ENCODE results near the gene KLF18.
"Not testable (repeated sequence)": the region's sequence is repeated elsewhere in the genome, so short reads cannot be mapped to it uniquely, and the experiment has no call there.

Gene KLF18

DNA sequence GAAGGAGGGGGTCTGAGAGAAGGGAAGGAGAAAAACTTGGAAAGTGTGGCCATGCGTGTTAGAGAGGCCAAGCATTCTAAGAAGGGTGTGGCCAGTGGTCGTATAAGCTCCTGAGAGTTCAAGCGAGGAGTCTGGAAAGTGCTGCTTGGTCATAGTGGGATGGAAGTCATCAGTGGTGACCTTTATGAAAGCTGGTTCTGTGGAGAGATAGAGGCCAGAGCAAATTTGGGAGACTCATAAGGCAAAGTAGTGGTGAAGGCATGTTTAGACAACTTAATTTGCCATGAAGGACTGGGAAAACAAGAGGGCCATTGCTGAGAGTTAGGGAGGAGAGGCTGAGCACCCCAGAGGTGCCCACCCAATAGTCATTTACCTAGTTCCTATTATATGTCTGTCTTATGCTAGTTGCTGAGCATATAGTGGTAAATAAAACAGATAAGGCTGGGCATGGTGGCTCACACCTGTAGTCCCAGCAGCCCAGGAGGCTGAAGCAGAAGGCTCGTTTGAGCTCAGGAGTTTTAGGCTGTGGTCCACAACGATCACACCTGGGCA, 21.0 kb downstream of the KLF18 start:
- H2AFZ ChIP-seq (ENCODE audit: low read length, unreplicated experiment): no peak overlapping the region
- 0 out of 2 replicates have a peak, but pooled peaks cover 4% of the 10 kb centered on the region for H3K27me3 ChIP-seq (ENCODE audit: insufficient read depth, low read length)
- H3K79me2 ChIP-seq (ENCODE audit: control insufficient read depth, insufficient read depth, low read length, unreplicated experiment): no peaks in the 10 kb centered on the region
- H3K4me1 ChIP-seq (ENCODE audit: control insufficient read depth, insufficient read depth, low read length, unreplicated experiment): no peaks in the 10 kb centered on the region
- H3K4me3 ChIP-seq (ENCODE audit: low read depth, low read length): no peak overlapping the region
- H3K36me3 ChIP-seq (ENCODE audit: insufficient read depth, low read length): no peaks in the 10 kb centered on the region
- H3K27ac ChIP-seq (ENCODE audit: low read depth, low read length): no peak overlapping the region

DNA sequence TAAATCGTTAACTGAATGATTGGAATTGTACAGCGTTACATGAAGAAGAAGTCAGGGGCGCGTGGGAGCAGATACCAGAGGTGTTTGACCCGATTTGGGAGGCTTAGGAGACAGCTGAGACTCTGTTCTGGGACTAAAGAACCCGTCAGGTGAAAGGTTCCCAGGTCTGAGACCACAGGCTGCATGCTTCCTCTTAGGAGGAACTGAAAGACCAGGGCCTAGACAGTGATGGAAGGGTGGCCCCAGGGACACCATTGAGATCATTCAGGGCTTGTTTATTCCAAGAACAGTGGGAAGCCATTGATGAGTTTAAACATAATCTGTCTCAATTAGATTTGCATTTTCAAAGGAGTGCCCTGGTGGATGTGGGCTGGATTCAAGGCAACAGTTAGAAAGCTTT, 21.9 kb downstream of the KLF18 start:
- Histone ChIP-seq H3K27ac (ENCODE audit: low read depth, low read length) (no peak overlapping the region), H3K79me2 (ENCODE audit: control insufficient read depth, insufficient read depth, low read length, unreplicated experiment) (no peaks in the 10 kb centered on the region), H3K4me3 (ENCODE audit: low read depth, low read length) (no peak overlapping the region), H3K36me3 (ENCODE audit: insufficient read depth, low read length) (no peaks in the 10 kb centered on the region), H2AFZ (ENCODE audit: low read length, unreplicated experiment) (no peak overlapping the region), H3K27me3 (ENCODE audit: insufficient read depth, low read length) (0 out of 2 replicates have a peak, but pooled peaks cover 4% of the 10 kb centered on the region), H3K4me1 (ENCODE audit: control insufficient read depth, insufficient read depth, low read length, unreplicated experiment) (no peaks in the 10 kb centered on the region)

DNA sequence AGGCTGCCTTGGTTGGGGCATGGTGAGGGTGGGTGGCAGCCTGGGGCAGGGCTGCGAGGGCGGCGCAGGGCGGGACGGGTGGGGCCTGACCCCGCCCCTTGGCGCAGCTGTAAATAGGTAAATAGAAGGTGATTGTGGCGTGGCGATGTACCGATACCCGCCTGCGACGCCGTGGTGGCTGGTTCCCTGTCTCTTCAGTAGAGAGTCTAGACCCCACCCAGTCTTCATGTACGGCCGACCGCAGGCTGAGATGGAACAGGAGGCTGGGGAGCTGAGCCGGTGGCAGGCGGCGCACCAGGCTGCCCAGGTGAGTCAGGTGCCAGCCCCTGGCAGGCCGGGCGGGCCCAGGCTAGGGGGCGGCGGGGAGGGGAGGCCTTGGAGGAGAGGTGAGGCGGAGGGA, 22.7 kb downstream of the KLF18 start, which contains the start of gene KLF17:
Gene KLF17 (plus strand): TSS at position 140 of the 400 bp plus-strand sequence. CDS start 87 bp downstream, at position 227.
- no peak within 1 kb of the TSS for H2AFZ ChIP-seq (ENCODE audit: low read length, unreplicated experiment)
- H3K4me1 ChIP-seq (ENCODE audit: control insufficient read depth, insufficient read depth, low read length, unreplicated experiment): no peaks in the 10 kb centered on the region
- 0 out of 2 replicates have a peak, but pooled peaks cover 4% of the 10 kb centered on the region for H3K27me3 ChIP-seq (ENCODE audit: insufficient read depth, low read length)
- H3K4me3 ChIP-seq (ENCODE audit: low read depth, low read length): no peak within 1 kb of the TSS
- no peaks in the 10 kb centered on the region for H3K36me3 ChIP-seq (ENCODE audit: insufficient read depth, low read length)
- no peak within 1 kb of the TSS for H3K27ac ChIP-seq (ENCODE audit: low read depth, low read length)
- H3K79me2 ChIP-seq (ENCODE audit: control insufficient read depth, insufficient read depth, low read length, unreplicated experiment): no peaks in the 10 kb centered on the region

DNA sequence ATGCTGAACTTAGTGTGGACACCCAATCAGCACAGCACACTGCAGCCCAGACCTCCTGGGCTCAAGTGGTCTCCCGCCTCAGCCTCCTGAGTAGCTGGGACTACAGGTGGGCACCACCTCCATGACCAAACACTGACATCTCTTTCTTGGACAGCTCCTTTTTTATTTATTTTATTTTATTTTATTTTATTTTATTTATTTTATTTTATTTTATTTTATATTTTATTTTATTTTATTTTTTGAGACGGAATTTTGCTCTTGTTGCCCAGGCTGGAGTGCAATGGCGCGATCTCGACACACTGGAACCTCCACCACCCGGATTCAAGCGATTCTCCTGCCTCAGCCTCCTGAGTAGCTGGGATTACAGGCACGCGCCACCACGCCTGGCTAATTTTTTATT, 24.2 kb downstream of the KLF18 start:
- H2AFZ ChIP-seq (ENCODE audit: low read length, unreplicated experiment); H3K4me3 ChIP-seq (ENCODE audit: low read depth, low read length); H3K36me3 ChIP-seq (ENCODE audit: insufficient read depth, low read length); H3K27me3 ChIP-seq (ENCODE audit: insufficient read depth, low read length); H3K27ac ChIP-seq (ENCODE audit: low read depth, low read length); H3K4me1 ChIP-seq (ENCODE audit: control insufficient read depth, insufficient read depth, low read length, unreplicated experiment); H3K79me2 ChIP-seq (ENCODE audit: control insufficient read depth, insufficient read depth, low read length, unreplicated experiment): not testable (repeated sequence)

DNA sequence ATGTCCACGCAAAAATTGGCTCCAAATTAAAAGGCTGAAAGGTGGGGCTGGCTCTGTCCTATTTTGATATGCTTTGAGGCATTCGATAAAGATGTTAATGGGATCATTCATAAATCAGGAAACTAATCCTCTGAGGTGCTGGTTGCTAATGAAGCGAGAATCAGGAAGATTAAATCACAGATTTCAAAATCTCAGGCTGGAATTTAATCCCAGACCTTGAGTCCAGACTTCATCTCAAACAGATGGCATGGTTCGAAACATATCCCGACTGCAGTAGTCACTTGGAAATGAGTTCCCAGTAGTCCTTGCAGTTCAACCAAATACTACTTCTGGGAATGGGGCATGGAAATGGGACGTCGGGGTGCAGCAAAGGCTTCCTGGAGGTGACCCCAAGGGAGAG, 27.3 kb downstream of the KLF18 start:
- Histone ChIP-seq H2AFZ (ENCODE audit: low read length, unreplicated experiment) (no peak overlapping the region), H3K79me2 (ENCODE audit: control insufficient read depth, insufficient read depth, low read length, unreplicated experiment) (no peaks in the 10 kb centered on the region), H3K27me3 (ENCODE audit: insufficient read depth, low read length) (no peaks in the 10 kb centered on the region), H3K4me1 (ENCODE audit: control insufficient read depth, insufficient read depth, low read length, unreplicated experiment) (no peaks in the 10 kb centered on the region), H3K4me3 (ENCODE audit: low read depth, low read length) (no peak overlapping the region), H3K27ac (ENCODE audit: low read depth, low read length) (no peak overlapping the region), H3K36me3 (ENCODE audit: insufficient read depth, low read length) (no peaks in the 10 kb centered on the region)

DNA sequence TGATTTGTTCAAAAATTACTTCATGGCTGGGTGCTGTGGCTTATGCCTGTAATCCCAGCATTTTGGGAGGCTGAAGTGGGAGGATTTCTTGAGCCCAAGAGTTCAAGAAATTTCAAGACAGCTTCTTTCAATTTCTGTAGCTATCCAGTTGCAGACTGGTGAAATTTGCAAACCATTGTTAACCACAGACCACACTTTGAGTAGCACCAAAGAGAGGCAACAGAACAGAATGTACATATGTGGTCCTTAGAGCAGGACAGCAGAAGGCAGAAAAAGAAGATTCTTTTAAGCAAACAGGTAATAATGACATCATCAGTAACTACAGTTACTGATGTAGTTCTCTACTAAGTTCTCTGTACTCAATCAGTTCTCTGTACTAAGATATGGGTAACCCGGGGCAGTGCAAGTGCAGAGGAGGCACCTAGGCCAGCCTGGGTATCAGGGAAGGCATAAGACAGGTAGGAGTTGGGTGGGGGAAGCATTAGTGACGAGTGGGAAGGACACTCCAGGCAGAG, 28.3 kb downstream of the KLF18 start:
- no peaks in the 10 kb centered on the region for H3K79me2 ChIP-seq (ENCODE audit: control insufficient read depth, insufficient read depth, low read length, unreplicated experiment)
- H3K4me3 ChIP-seq (ENCODE audit: low read depth, low read length): no peak overlapping the region
- no peak overlapping the region for H3K27ac ChIP-seq (ENCODE audit: low read depth, low read length)
- no peaks in the 10 kb centered on the region for H3K27me3 ChIP-seq (ENCODE audit: insufficient read depth, low read length)
- no peaks in the 10 kb centered on the region for H3K36me3 ChIP-seq (ENCODE audit: insufficient read depth, low read length)
- peaks cover 3% of the 10 kb centered on the region for H3K4me1 ChIP-seq (ENCODE audit: control insufficient read depth, insufficient read depth, low read length, unreplicated experiment)
- no peak overlapping the region for H2AFZ ChIP-seq (ENCODE audit: low read length, unreplicated experiment)

DNA sequence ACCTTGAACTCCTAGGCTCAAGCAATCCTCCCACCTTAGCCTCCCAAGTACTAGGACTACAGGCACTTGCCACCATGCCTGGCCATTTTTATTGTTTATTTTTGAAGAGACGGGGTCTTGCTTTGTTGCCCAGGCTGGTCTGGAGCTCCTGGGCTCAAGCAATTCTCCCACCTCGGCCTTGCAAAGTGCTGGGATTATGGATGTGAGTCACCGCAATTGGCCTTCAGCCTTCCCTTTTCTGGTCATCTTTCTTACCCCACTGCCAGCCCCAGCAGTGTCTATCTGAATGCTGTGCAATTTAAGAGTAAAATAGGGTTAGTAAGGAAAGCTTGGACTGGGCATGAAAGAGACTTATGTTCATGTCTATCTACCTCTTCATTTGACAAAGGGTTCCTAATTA, 28.9 kb downstream of the KLF18 start:
- Histone ChIP-seq H2AFZ (ENCODE audit: low read length, unreplicated experiment) (no peak overlapping the region), H3K4me3 (ENCODE audit: low read depth, low read length) (no peak overlapping the region), H3K27me3 (ENCODE audit: insufficient read depth, low read length) (no peaks in the 10 kb centered on the region), H3K27ac (ENCODE audit: low read depth, low read length) (no peak overlapping the region), H3K79me2 (ENCODE audit: control insufficient read depth, insufficient read depth, low read length, unreplicated experiment) (no peaks in the 10 kb centered on the region), H3K4me1 (ENCODE audit: control insufficient read depth, insufficient read depth, low read length, unreplicated experiment) (peaks cover 7% of the 10 kb centered on the region), H3K36me3 (ENCODE audit: insufficient read depth, low read length) (no peaks in the 10 kb centered on the region)

DNA sequence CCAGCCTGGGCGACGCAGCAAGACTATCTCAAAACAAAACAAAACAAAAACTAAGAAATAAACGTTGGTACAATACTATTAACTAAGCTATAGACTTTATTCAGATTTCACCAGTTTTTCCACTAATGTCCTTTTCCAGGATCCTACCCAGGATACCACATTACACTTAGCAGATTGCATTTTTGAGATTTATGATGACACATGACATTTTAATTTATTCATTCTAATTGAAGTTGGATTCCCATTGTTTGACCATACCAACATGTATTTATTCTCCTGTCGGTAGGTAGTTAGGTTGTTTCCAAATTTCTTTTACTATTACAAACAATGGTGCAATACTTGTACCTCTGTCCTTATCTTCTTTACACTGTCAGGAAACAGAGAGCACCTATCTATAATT, 29.6 kb downstream of the KLF18 start:
- no peaks in the 10 kb centered on the region for H3K79me2 ChIP-seq (ENCODE audit: control insufficient read depth, insufficient read depth, low read length, unreplicated experiment)
- no peaks in the 10 kb centered on the region for H3K36me3 ChIP-seq (ENCODE audit: insufficient read depth, low read length)
- H3K27me3 ChIP-seq (ENCODE audit: insufficient read depth, low read length): no peaks in the 10 kb centered on the region
- no peak overlapping the region for H2AFZ ChIP-seq (ENCODE audit: low read length, unreplicated experiment)
- H3K27ac ChIP-seq (ENCODE audit: low read depth, low read length): no peak overlapping the region
- no peak overlapping the region for H3K4me3 ChIP-seq (ENCODE audit: low read depth, low read length)
- peaks cover 7% of the 10 kb centered on the region for H3K4me1 ChIP-seq (ENCODE audit: control insufficient read depth, insufficient read depth, low read length, unreplicated experiment)

DNA sequence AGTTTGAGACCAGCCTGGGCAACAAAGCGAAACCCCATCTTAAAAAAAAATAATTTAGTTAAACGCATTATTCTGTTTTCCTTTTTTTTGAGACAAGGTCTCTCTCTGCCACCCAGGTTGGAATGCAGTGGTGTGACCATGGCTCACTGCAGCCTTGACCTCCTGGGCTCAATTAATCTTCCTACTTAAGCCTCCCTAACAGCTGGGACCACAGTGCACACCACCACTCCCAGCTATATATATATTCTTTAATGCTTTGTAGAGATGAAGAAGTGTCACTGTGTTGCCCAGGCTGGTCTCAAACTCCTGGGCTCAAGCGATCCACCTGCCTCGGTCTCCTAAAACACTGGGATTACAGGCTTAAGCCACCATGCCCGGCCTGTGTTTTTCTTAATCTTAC, 30.5 kb downstream of the KLF18 start:
- Histone ChIP-seq H3K36me3 (ENCODE audit: insufficient read depth, low read length) (no peaks in the 10 kb centered on the region), H3K4me3 (ENCODE audit: low read depth, low read length) (no peak overlapping the region), H3K27me3 (ENCODE audit: insufficient read depth, low read length) (no peaks in the 10 kb centered on the region), H3K27ac (ENCODE audit: low read depth, low read length) (no peak overlapping the region), H2AFZ (ENCODE audit: low read length, unreplicated experiment) (no peak overlapping the region), H3K79me2 (ENCODE audit: control insufficient read depth, insufficient read depth, low read length, unreplicated experiment) (no peaks in the 10 kb centered on the region), H3K4me1 (ENCODE audit: control insufficient read depth, insufficient read depth, low read length, unreplicated experiment) (peaks cover 7% of the 10 kb centered on the region)

DNA sequence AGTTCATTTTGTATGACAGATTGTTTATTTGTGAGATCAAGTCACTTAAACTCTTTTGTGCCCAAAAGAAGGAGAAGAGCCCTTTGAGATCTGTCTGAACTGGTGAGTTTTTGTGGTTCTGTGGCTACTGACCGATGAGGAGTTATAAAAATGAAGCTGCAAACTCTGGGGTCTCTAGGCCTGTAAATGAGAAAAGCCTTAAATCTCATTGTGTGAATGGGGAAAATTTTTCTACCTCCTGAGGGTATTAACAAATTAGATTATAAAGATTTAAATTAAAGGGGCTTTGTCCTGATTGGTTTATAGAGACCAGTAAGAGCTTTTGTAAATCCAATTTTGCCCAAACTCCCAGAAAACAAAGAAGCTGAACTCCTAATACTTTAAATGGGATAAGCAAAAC, 32.5 kb downstream of the KLF18 start:
- H3K79me2 ChIP-seq (ENCODE audit: control insufficient read depth, insufficient read depth, low read length, unreplicated experiment): no peaks in the 10 kb centered on the region
- H2AFZ ChIP-seq (ENCODE audit: low read length, unreplicated experiment): no peak overlapping the region
- H3K4me1 ChIP-seq (ENCODE audit: control insufficient read depth, insufficient read depth, low read length, unreplicated experiment): peaks cover 7% of the 10 kb centered on the region
- no peaks in the 10 kb centered on the region for H3K36me3 ChIP-seq (ENCODE audit: insufficient read depth, low read length)
- H3K27ac ChIP-seq (ENCODE audit: low read depth, low read length): no peak overlapping the region
- H3K27me3 ChIP-seq (ENCODE audit: insufficient read depth, low read length): no peaks in the 10 kb centered on the region
- no peak overlapping the region for H3K4me3 ChIP-seq (ENCODE audit: low read depth, low read length)

DNA sequence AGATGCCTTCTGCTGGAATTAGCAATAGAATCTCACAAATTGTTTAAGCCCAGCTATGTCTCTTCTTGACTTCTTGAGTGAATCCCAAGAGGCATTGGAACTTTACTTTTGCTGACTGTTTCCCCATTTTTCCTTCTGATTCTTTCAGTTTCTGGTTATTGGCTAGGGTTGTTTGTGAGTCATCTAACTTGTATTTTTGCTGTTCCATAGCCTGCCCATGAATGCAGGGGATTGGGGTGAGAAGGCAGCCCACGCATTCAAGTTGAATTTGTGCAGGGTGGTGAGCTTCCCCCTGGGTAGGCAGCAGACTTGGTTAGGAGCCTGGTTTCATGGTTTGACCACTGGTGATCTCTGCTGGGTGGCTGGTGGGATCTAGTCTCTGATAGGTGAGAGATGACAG, 33.2 kb downstream of the KLF18 start:
- peak overlapping the region; percentile 64 for H2AFZ ChIP-seq (ENCODE audit: low read length, unreplicated experiment)
- peaks cover 7% of the 10 kb centered on the region for H3K4me1 ChIP-seq (ENCODE audit: control insufficient read depth, insufficient read depth, low read length, unreplicated experiment)

More for the DNA sequence above, 33.2 kb downstream of the KLF18 start:
- Histone ChIP-seq H3K4me3 (ENCODE audit: low read depth, low read length) (no peak overlapping the region), H3K27me3 (ENCODE audit: insufficient read depth, low read length) (no peaks in the 10 kb centered on the region), H3K79me2 (ENCODE audit: control insufficient read depth, insufficient read depth, low read length, unreplicated experiment) (no peaks in the 10 kb centered on the region), H3K27ac (ENCODE audit: low read depth, low read length) (no peak overlapping the region), H3K36me3 (ENCODE audit: insufficient read depth, low read length) (no peaks in the 10 kb centered on the region)
